Caco-2 (cell line): ENCODE data around the gene MTNR1B. TPM values are rescaled to one million over a fixed set of nuclear protein-coding genes. Genes with fewer than 3 reads are reported as not detected.

Source experiments
- BruUV-seq: library from RNA; stranded (reverse); fragments of 400-500 nt; replicated peaks from 2 replicates; lab custom pipeline; 2021; lab: Mats Ljungman, UMichigan
- CTCF ChIA-PET: fragments of 300-600 bp; sonication (Branson Sonifier 250); formaldehyde crosslinking; loops from one replicate; lab custom pipeline; 2022; ENCODE audit warnings: antibody characterized with exemption; lab: Charles Lee
- POLR2A ChIA-PET: fragments of 300-600 bp; sonication (Branson Sonifier 250); formaldehyde crosslinking; loops from one replicate; lab custom pipeline; 2022; ENCODE audit warnings: antibody characterized with exemption; lab: Charles Lee
- DNase-seq, 2 experiments: peaks; one replicate each; pipeline versions ENCODE4 v3.0.0 to v3.0.0-alpha.2; 2020 to 2022
- H3K27me3 ChIP-seq: replicated peaks from 2 replicates; pipeline ENCODE4 v1.6.0; 2011; ENCODE audit warnings: low read length; ENCODE audit not compliant: control insufficient read depth, insufficient read depth
- H3K36me3 ChIP-seq: 2 replicates; pipeline ENCODE4 v1.5.1; 2011; ENCODE audit warnings: low read length; ENCODE audit not compliant: control insufficient read depth, insufficient read depth
- H3K4me1 ChIP-seq: fragments of 250-450 bp; sonication (Bioruptor Pico); 2 replicates; pipeline ENCODE4 v1.5.1; 2020; ENCODE audit warnings: mild to moderate bottlenecking
- H3K4me3 ChIP-seq: 2 replicates; pipeline ENCODE4 v1.5.1; 2011; ENCODE audit warnings: low read depth, mild to moderate bottlenecking, control low read depth, low read length
- H3K9me3 ChIP-seq: fragments of 250-450 bp; sonication (Bioruptor Pico); 2 replicates; pipeline ENCODE4 v1.5.1; 2020; ENCODE audit warnings: mild to moderate bottlenecking, moderate library complexity
- H3K27ac Mint-ChIP-seq: one replicate; pipeline ENCODE4 v1.8.0; 2022; ENCODE audit warnings: mixed read lengths; ENCODE audit not compliant: unreplicated experiment
- H3K27me3 Mint-ChIP-seq: one replicate; pipeline ENCODE4 v1.8.0; 2022; ENCODE audit warnings: mixed read lengths; ENCODE audit not compliant: insufficient read depth, unreplicated experiment
- H3K36me3 Mint-ChIP-seq: one replicate; pipeline ENCODE4 v1.8.0; 2022; ENCODE audit warnings: mild to moderate bottlenecking, mixed read lengths; ENCODE audit not compliant: insufficient read depth, unreplicated experiment
- H3K4me1 Mint-ChIP-seq: one replicate; pipeline ENCODE4 v1.8.0; 2022; ENCODE audit warnings: low read depth, mixed read lengths; ENCODE audit not compliant: unreplicated experiment
- H3K4me3 Mint-ChIP-seq: one replicate; pipeline ENCODE4 v1.8.0; 2022; ENCODE audit warnings: mild to moderate bottlenecking, moderate library complexity, mixed read lengths; ENCODE audit not compliant: unreplicated experiment
- H3K9me3 Mint-ChIP-seq: one replicate; pipeline ENCODE4 v1.8.0; 2022; ENCODE audit warnings: mixed read lengths; ENCODE audit not compliant: unreplicated experiment
- intact Hi-C: fragments of 100-400 bp; cut with micrococcal nuclease; formaldehyde crosslinking; loops from one replicate; pipeline ENCODE4 v1.10.0; 2022; ENCODE audit not compliant: unreplicated experiment
- total RNA-seq: library from RNA; stranded (reverse); gene quantifications from 2 replicates; pipeline ENCODE4 v1.2.3, GENCODE V29; 2022
- TF ChIP-seq, protein P1 (sequence below), 2 experiments: fragments of 200-600 bp in 1 of 2; IDR thresholded peaks; 1 replicate in 1 of 2; 2 replicates in 1 of 2; pipeline versions ENCODE4 v1.5.1 to v1.8.0; 2011 to 2022; ENCODE audit warnings: antibody characterized with exemption in 1 of 2, control low read depth in 1 of 2, inconsistent platforms in 1 of 2, low read depth in 1 of 2, low read length in 1 of 2, mild to moderate bottlenecking in 1 of 2, moderate library complexity in 1 of 2; ENCODE audit not compliant: insufficient read depth in 1 of 2, severe bottlenecking in 1 of 2, unreplicated experiment in 1 of 2

Gene MTNR1B
- total RNA-seq, 1 experiment from 2014 or later: not detected

- Histone ChIP-seq H3K4me1 (no peaks in the 10 kb centered on the region), H3K27me3 (no peaks in the 10 kb centered on the region; the same call in 1 of the 2 replicates), H3K36me3 (no peaks in the 10 kb centered on the region), H3K4me3 (no peak overlapping the region), H3K9me3 (no peaks in the 10 kb centered on the region)
- Mint-ChIP-seq H3K27ac (no peak overlapping the region), H3K27me3 (peaks cover 15% of the 10 kb centered on the region), H3K9me3 (no peaks in the 10 kb centered on the region), H3K4me1 (no peaks in the 10 kb centered on the region), H3K4me3 (no peak overlapping the region), H3K36me3 (no peaks in the 10 kb centered on the region)
- intact Hi-C loops: no loop called here
- TF ChIP-seq, protein P1, sequence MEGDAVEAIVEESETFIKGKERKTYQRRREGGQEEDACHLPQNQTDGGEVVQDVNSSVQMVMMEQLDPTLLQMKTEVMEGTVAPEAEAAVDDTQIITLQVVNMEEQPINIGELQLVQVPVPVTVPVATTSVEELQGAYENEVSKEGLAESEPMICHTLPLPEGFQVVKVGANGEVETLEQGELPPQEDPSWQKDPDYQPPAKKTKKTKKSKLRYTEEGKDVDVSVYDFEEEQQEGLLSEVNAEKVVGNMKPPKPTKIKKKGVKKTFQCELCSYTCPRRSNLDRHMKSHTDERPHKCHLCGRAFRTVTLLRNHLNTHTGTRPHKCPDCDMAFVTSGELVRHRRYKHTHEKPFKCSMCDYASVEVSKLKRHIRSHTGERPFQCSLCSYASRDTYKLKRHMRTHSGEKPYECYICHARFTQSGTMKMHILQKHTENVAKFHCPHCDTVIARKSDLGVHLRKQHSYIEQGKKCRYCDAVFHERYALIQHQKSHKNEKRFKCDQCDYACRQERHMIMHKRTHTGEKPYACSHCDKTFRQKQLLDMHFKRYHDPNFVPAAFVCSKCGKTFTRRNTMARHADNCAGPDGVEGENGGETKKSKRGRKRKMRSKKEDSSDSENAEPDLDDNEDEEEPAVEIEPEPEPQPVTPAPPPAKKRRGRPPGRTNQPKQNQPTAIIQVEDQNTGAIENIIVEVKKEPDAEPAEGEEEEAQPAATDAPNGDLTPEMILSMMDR (IDR thresholded peaks at IDR 0.05; ENCODE audit: insufficient read depth in 1 of 2, low read depth in 1 of 2, low read length in 1 of 2, severe bottlenecking in 1 of 2, unreplicated experiment in 1 of 2): no peak
- no TSS peak for BruUV-seq
- ChIA-PET POLR2A (no interaction called here), CTCF (no interaction called here)
- no peak for DNase-seq
Observed at GRCh38 chr11:92960886-92961285, 8.6 kb upstream of the MTNR1B start.

DNA sequence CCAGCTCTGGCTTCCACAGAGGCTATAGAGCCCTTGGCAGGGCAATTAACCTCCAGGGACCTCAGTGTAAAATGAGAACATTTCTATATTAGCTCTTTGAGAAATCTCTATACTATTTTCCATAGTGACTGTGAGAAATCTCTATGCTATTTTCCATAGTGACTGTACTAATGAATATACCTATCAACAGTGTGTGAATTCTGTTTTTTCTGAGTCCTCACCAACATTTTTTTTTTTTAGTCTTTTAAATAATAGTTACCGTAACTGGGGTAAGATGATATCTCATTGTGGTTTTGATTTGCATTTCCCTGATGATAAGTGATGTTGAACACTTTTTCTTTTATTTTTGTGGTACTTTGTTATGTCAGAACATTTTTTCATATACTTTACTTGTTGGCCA, 7.0 kb upstream of the MTNR1B start:
- intact Hi-C loops: no loop called here
- Mint-ChIP-seq H3K27ac (no peak overlapping the region), H3K27me3 (peaks cover 13% of the 10 kb centered on the region), H3K9me3 (no peaks in the 10 kb centered on the region), H3K4me1 (no peaks in the 10 kb centered on the region), H3K4me3 (no peak overlapping the region), H3K36me3 (no peaks in the 10 kb centered on the region)
- Histone ChIP-seq H3K27me3 (no peaks in the 10 kb centered on the region; the same call in 1 of the 2 replicates), H3K4me3 (no peak overlapping the region), H3K9me3 (no peaks in the 10 kb centered on the region), H3K4me1 (no peaks in the 10 kb centered on the region), H3K36me3 (no peaks in the 10 kb centered on the region)
- CTCF ChIA-PET: no interaction called here
- no TSS peak for BruUV-seq
- POLR2A ChIA-PET: no interaction called here
- no peak for DNase-seq
- TF ChIP-seq, protein P1 (IDR thresholded peaks at IDR 0.05; ENCODE audit: insufficient read depth in 1 of 2, low read depth in 1 of 2, low read length in 1 of 2, severe bottlenecking in 1 of 2, unreplicated experiment in 1 of 2): no peak

GRCh38 chr11:92964471-92964870, 5.0 kb upstream of the MTNR1B start:
- intact Hi-C loops: no loop called here
- POLR2A ChIA-PET: no interaction called here

More at GRCh38 chr11:92964471-92964870, 5.0 kb upstream of the MTNR1B start:
- Histone ChIP-seq H3K9me3 (no peaks in the 10 kb centered on the region), H3K4me1 (no peaks in the 10 kb centered on the region), H3K36me3 (no peaks in the 10 kb centered on the region), H3K4me3 (no peak overlapping the region), H3K27me3 (no peaks in the 10 kb centered on the region)
- no peaks in the 10 kb centered on the region for H3K9me3 Mint-ChIP-seq
- no peaks in the 10 kb centered on the region for H3K4me1 Mint-ChIP-seq
- no peak overlapping the region for H3K4me3 Mint-ChIP-seq
- no peak overlapping the region for H3K27ac Mint-ChIP-seq
- DNase-seq: peak; percentile 39 to 56
- TF ChIP-seq, protein P1 (IDR thresholded peaks at IDR 0.05; ENCODE audit: insufficient read depth in 1 of 2, low read depth in 1 of 2, low read length in 1 of 2, severe bottlenecking in 1 of 2, unreplicated experiment in 1 of 2): no peak
- H3K27me3 Mint-ChIP-seq: peaks cover 10% of the 10 kb centered on the region
- CTCF ChIA-PET: no interaction called here
- no TSS peak for BruUV-seq
- H3K36me3 Mint-ChIP-seq: no peaks in the 10 kb centered on the region
